MCF 10A (cell line): ENCODE measurements around the gene TMEM156. TPM values are rescaled to one million over a fixed set of nuclear protein-coding genes. Genes with fewer than 3 reads are reported as not detected.
A peak's percentile ranks its signal among the peaks of the same experiment; 100 is the strongest.

Source experiments
- BruUV-seq: library from RNA; stranded (reverse); fragments of 400-500 nt; replicated peaks from 2 replicates; lab custom pipeline; 2021; lab: Mats Ljungman, UMichigan
- CTCF ChIA-PET: fragments of 300-600 bp; sonication (Branson Sonifier 250); formaldehyde crosslinking; extraction: SDS; loops from one replicate; lab custom pipeline; 2021; ENCODE audit warnings: antibody characterized with exemption, inconsistent platforms; lab: Yijun Ruan, JAX
- POLR2A ChIA-PET: fragments of 300-600, 350-650 bp; sonication (Branson Sonifier 250); formaldehyde crosslinking; extraction: SDS; loops from one replicate; lab custom pipeline; 2020; ENCODE audit warnings: antibody characterized with exemption, inconsistent platforms; lab: Yijun Ruan, JAX
- DNase-seq: peaks from one replicate; pipeline ENCODE4 v3.0.0-alpha.2; 2018; ENCODE audit not compliant: unreplicated experiment
- H3K27ac Mint-ChIP-seq: one replicate; pipeline ENCODE4 v1.8.0; 2022; ENCODE audit warnings: mild to moderate bottlenecking, low read depth, mixed read lengths; ENCODE audit not compliant: unreplicated experiment
- H3K27me3 Mint-ChIP-seq: one replicate; pipeline ENCODE4 v1.8.0; 2022; ENCODE audit warnings: mixed read lengths; ENCODE audit not compliant: insufficient read depth, unreplicated experiment
- H3K36me3 Mint-ChIP-seq: one replicate; pipeline ENCODE4 v1.8.0; 2022; ENCODE audit warnings: mild to moderate bottlenecking, moderate library complexity, mixed read lengths; ENCODE audit not compliant: insufficient read depth, unreplicated experiment
- H3K4me1 Mint-ChIP-seq: one replicate; pipeline ENCODE4 v1.8.0; 2022; ENCODE audit warnings: mixed read lengths; ENCODE audit not compliant: insufficient read depth, unreplicated experiment
- H3K4me3 Mint-ChIP-seq: one replicate; pipeline ENCODE4 v1.8.0; 2022; ENCODE audit warnings: mild to moderate bottlenecking, moderate library complexity, mixed read lengths; ENCODE audit not compliant: unreplicated experiment
- H3K9me3 Mint-ChIP-seq: one replicate; pipeline ENCODE4 v1.8.0; 2022; ENCODE audit warnings: mixed read lengths; ENCODE audit not compliant: unreplicated experiment
- CTCF ChIP-seq: fragments of 200-600 bp; IDR thresholded peaks from one replicate; pipeline ENCODE4 v1.8.0; 2022; ENCODE audit warnings: antibody characterized with exemption, mild to moderate bottlenecking; ENCODE audit not compliant: unreplicated experiment
- intact Hi-C: fragments of 100-400 bp; cut with micrococcal nuclease; formaldehyde crosslinking; loops from 2 replicates; pipeline ENCODE4 v1.14.1; 2022
- total RNA-seq: library from RNA; stranded (reverse); gene quantifications from 2 replicates; pipeline ENCODE4 v1.2.3, GENCODE V29; 2022

TMEM156 gene
- total RNA-seq, 1 experiment from 2014 or later: 5.3 TPM

DNA sequence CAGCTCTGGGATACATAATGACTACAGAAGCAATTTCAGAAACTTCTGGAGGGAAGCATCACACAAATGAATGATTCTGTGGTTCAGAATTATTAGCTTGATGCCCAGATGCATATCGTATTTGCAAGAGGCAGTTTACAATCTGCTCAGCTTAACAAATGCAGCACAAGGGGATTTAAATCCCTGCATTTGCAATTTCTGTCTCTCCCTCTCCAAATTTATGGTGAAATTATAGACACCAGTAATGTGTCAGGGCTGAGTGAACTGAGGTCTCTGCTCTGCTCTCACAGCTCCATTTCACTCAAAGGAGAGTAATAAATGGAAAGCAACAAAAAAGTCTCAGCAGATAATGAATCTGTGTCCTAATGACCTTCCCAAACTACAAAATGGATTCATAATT lies 80.2 kb downstream of the TMEM156 start:
- intact Hi-C loops: no loop called here
- CTCF ChIA-PET: interaction anchor here (2.0 kb wide), 1 partner anchor 14 kb away, joined by 5 read pairs; no protein-coding TSS in a partner anchor
- H3K9me3 Mint-ChIP-seq: no peaks in the 10 kb centered on the region
- no TSS peak for BruUV-seq
- POLR2A ChIA-PET: no interaction called here
- DNase-seq: no peak
- H3K4me1 Mint-ChIP-seq: peaks cover 27% of the 10 kb centered on the region
- no peak for TF ChIP-seq CTCF
- H3K27me3 Mint-ChIP-seq: no peaks in the 10 kb centered on the region
- H3K27ac Mint-ChIP-seq: no peak overlapping the region
- H3K4me3 Mint-ChIP-seq: no peak overlapping the region
- no peaks in the 10 kb centered on the region for H3K36me3 Mint-ChIP-seq

GRCh38 chr4:38951598-38951997 lies 80.6 kb downstream of the TMEM156 start:
- POLR2A ChIA-PET: no interaction called here

DNA sequence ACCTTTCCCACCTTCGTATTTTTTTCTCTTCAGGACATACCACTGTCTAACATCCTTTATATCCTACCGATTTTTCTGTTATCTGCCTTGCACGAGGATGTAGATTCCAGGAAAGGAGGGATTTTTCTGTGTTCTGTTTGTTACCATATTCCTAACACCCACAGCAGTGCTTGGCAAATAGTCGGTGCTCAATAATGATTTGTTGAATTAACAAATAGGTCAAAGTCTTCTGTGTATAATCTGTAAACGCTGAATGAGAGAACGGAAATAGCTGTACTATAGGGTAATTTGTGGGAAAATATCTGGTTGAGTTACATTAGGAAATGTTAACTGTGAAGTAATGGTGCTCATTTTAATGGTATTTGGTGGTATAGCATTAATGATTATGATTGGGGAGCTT lies 81.5 kb downstream of the TMEM156 start:
- Mint-ChIP-seq H3K4me1 (peaks cover 27% of the 10 kb centered on the region), H3K4me3 (no peak overlapping the region), H3K27me3 (no peaks in the 10 kb centered on the region), H3K9me3 (no peaks in the 10 kb centered on the region), H3K27ac (no peak overlapping the region), H3K36me3 (no peaks in the 10 kb centered on the region)
- CTCF ChIA-PET: interaction anchor here (0.7 to 0.9 kb wide), 3 partner anchors 9 to 183 kb away, joined by 3 read pairs; no protein-coding TSS in a partner anchor
- DNase-seq: no peak
- POLR2A ChIA-PET: interaction anchor here (0.8 to 3.5 kb wide), 3 partner anchors 87 to 185 kb away, joined by 3 to 36 read pairs (median 10); no protein-coding TSS in a partner anchor
- BruUV-seq: no TSS peak
- no peak for TF ChIP-seq CTCF
- intact Hi-C loops: no loop called here

More at GRCh38 chr4:38951598-38951997, 80.6 kb downstream of the TMEM156 start:
- Mint-ChIP-seq H3K4me3 (no peak overlapping the region), H3K9me3 (no peaks in the 10 kb centered on the region), H3K27ac (no peak overlapping the region), H3K27me3 (no peaks in the 10 kb centered on the region), H3K36me3 (no peaks in the 10 kb centered on the region), H3K4me1 (peaks cover 27% of the 10 kb centered on the region)
- intact Hi-C loops: no loop called here
- no peak for TF ChIP-seq CTCF
- CTCF ChIA-PET: interaction anchor here (0.7 to 2.0 kb wide), 3 partner anchors 14 to 182 kb away, joined by 3 to 5 read pairs (median 3); no protein-coding TSS in a partner anchor
- DNase-seq: no peak
- no TSS peak for BruUV-seq

- peak overlapping the region; percentile 29 for H3K27ac Mint-ChIP-seq
- no peak for TF ChIP-seq CTCF
- H3K4me1 Mint-ChIP-seq: peaks cover 27% of the 10 kb centered on the region
- no peaks in the 10 kb centered on the region for H3K27me3 Mint-ChIP-seq
- no peaks in the 10 kb centered on the region for H3K36me3 Mint-ChIP-seq
- ChIA-PET POLR2A (interaction anchor here (0.7 to 3.5 kb wide), 6 partner anchors 8 to 186 kb away, joined by 3 to 36 read pairs (median 5); no protein-coding TSS in a partner anchor), CTCF (interaction anchor here (0.6 to 1.0 kb wide), 4 partner anchors 8 to 185 kb away, joined by 3 to 5 read pairs (median 3); no protein-coding TSS in a partner anchor)
- no peaks in the 10 kb centered on the region for H3K9me3 Mint-ChIP-seq
- H3K4me3 Mint-ChIP-seq: no peak overlapping the region
- peak; percentile 57 for DNase-seq
- intact Hi-C loops: no loop called here
- BruUV-seq: no TSS peak
Measured at GRCh38 chr4:38950159-38950558, 82.0 kb downstream of the TMEM156 start.
